H9 (cell line): ENCODE results near the gene CCNO. TPM values are rescaled to one million over a fixed set of nuclear protein-coding genes. Genes with fewer than 3 reads are reported as not detected.

ENCODE experiments used
- DNase-seq: peaks from one replicate; pipeline ENCODE4 v3.0.0-alpha.2; 2017
- H2AFZ ChIP-seq: one replicate; pipeline ENCODE4 v1.6.1; 2013; ENCODE audit warnings: mild to moderate bottlenecking, low read length, control low read depth, moderate library complexity
- H2AK5ac ChIP-seq: 2 replicates; pipeline ENCODE4 v1.6.1; 2013; ENCODE audit warnings: low read length, control low read depth, mixed read lengths; ENCODE audit not compliant: insufficient read length
- H2BK120ac ChIP-seq: one replicate; pipeline ENCODE4 v1.6.1; 2013; ENCODE audit warnings: low read depth, mild to moderate bottlenecking, low read length, control low read depth, inconsistent platforms; ENCODE audit not compliant: poor library complexity, severe bottlenecking
- H2BK12ac ChIP-seq: 2 replicates; pipeline ENCODE4 v1.6.1; 2013; ENCODE audit warnings: low read length, control low read depth, mixed read lengths, low read depth; ENCODE audit not compliant: insufficient read length
- H2BK15ac ChIP-seq: 2 replicates; pipeline ENCODE4 v1.6.1; 2013; ENCODE audit warnings: low read depth, low read length, control low read depth
- H2BK20ac ChIP-seq: one replicate; pipeline ENCODE4 v1.6.1; 2013; ENCODE audit warnings: low read depth, mild to moderate bottlenecking, low read length, control low read depth, inconsistent platforms; ENCODE audit not compliant: poor library complexity, severe bottlenecking
- H2BK5ac ChIP-seq: 2 replicates; pipeline ENCODE4 v1.6.1; 2013; ENCODE audit warnings: low read length, control low read depth, mixed read lengths; ENCODE audit not compliant: insufficient read length
- H3K14ac ChIP-seq: 2 replicates; pipeline ENCODE4 v1.6.1; 2013; ENCODE audit warnings: low read length, control low read depth; ENCODE audit not compliant: insufficient read depth
- H3K18ac ChIP-seq: 2 replicates; pipeline ENCODE4 v1.6.1; 2013; ENCODE audit warnings: low read depth, mild to moderate bottlenecking, mixed read lengths, low read length, control low read depth; ENCODE audit not compliant: insufficient read length
- H3K23ac ChIP-seq: 2 replicates; pipeline ENCODE4 v1.6.1; 2013; ENCODE audit warnings: low read length, control low read depth, mixed read lengths, low read depth; ENCODE audit not compliant: insufficient read length
- H3K23me2 ChIP-seq: 2 replicates; pipeline ENCODE4 v1.6.1; 2013; ENCODE audit warnings: low read depth, mild to moderate bottlenecking, mixed read lengths, low read length, control low read depth; ENCODE audit not compliant: insufficient read length, poor library complexity, severe bottlenecking
- H3K27ac ChIP-seq: 2 replicates; pipeline ENCODE4 v1.5.1; 2013; ENCODE audit warnings: low read length, control low read depth, mixed read lengths, low read depth; ENCODE audit not compliant: insufficient read length
- H3K27me3 ChIP-seq: 2 replicates; pipeline ENCODE4 v1.6.1; 2013; ENCODE audit warnings: low read length, control low read depth, inconsistent platforms; ENCODE audit not compliant: insufficient read depth
- H3K4ac ChIP-seq: 2 replicates; pipeline ENCODE4 v1.6.1; 2013; ENCODE audit warnings: low read depth, mild to moderate bottlenecking, control low read depth, inconsistent platforms, low read length, moderate library complexity
- H3K4me1 ChIP-seq: 2 replicates; pipeline ENCODE4 v1.6.1; 2013; ENCODE audit warnings: low read length, control low read depth, inconsistent platforms; ENCODE audit not compliant: insufficient read depth
- H3K4me2 ChIP-seq: 2 replicates; pipeline ENCODE4 v1.6.1; 2013; ENCODE audit warnings: low read length, control low read depth, mixed read lengths; ENCODE audit not compliant: insufficient read length, insufficient read depth
- H3K56ac ChIP-seq: 2 replicates; pipeline ENCODE4 v1.6.1; 2013; ENCODE audit warnings: low read depth, mild to moderate bottlenecking, mixed read lengths, low read length, control low read depth; ENCODE audit not compliant: insufficient read length
- H3K79me1 ChIP-seq: 2 replicates; pipeline ENCODE4 v1.6.1; 2013; ENCODE audit warnings: low read depth, mild to moderate bottlenecking, moderate library complexity, low read length, control low read depth, inconsistent platforms; ENCODE audit not compliant: insufficient read depth, poor library complexity, severe bottlenecking
- H3K79me2 ChIP-seq: 2 replicates; pipeline ENCODE4 v1.6.1; 2013; ENCODE audit warnings: low read length, control low read depth, inconsistent platforms; ENCODE audit not compliant: insufficient read depth
- H3K9ac ChIP-seq: 2 replicates; pipeline ENCODE4 v1.6.1; 2013; ENCODE audit warnings: low read length, control low read depth, mixed read lengths; ENCODE audit not compliant: insufficient read length; ENCODE audit errors: extremely low read depth
- H3K9me3 ChIP-seq: one replicate; pipeline ENCODE4 v1.6.1; 2013; ENCODE audit warnings: low read depth, low read length, inconsistent platforms; ENCODE audit not compliant: control insufficient read depth
- H3T11ph ChIP-seq: one replicate; pipeline ENCODE4 v1.6.1; 2013; ENCODE audit warnings: mild to moderate bottlenecking, low read length, control low read depth, inconsistent platforms
- H4K20me1 ChIP-seq: one replicate; pipeline ENCODE4 v1.6.1; 2013; ENCODE audit not compliant: control insufficient read depth, insufficient read length, insufficient read depth
- H4K5ac ChIP-seq: 2 replicates; pipeline ENCODE4 v1.6.1; 2013; ENCODE audit warnings: low read depth, mild to moderate bottlenecking, mixed read lengths, low read length, control low read depth; ENCODE audit not compliant: insufficient read length
- H4K8ac ChIP-seq: replicated peaks from 2 replicates; pipeline ENCODE4 v1.6.1; 2013; ENCODE audit warnings: low read length, control low read depth, mixed read lengths, low read depth; ENCODE audit not compliant: insufficient read length
- H4K91ac ChIP-seq: 2 replicates; pipeline ENCODE4 v1.6.1; 2013; ENCODE audit warnings: low read depth, mild to moderate bottlenecking, moderate library complexity, mixed read lengths, low read length, control low read depth; ENCODE audit not compliant: insufficient read length
- H3K27ac Mint-ChIP-seq, 3 experiments: 2 replicates in 2 of 3; 3 replicates in 1 of 3; pipeline ENCODE4 v1.8.0; 2020 to 2021; ENCODE audit warnings: mixed read lengths in 3 of 3, mild to moderate bottlenecking in 1 of 3, moderate library complexity in 1 of 3
- H3K27me3 Mint-ChIP-seq: 2 replicates; pipeline ENCODE4 v1.8.0; 2021; ENCODE audit warnings: low read depth, mild to moderate bottlenecking, moderate library complexity, mixed read lengths
- H3K36me3 Mint-ChIP-seq, 3 experiments: 2 replicates in 2 of 3; 3 replicates in 1 of 3; pipeline ENCODE4 v1.8.0; 2020 to 2021; ENCODE audit warnings: low read depth in 3 of 3, mixed read lengths in 3 of 3; ENCODE audit not compliant: insufficient read depth in 1 of 3
- H3K4me1 Mint-ChIP-seq, 2 experiments: 2 replicates each; pipeline ENCODE4 v1.8.0; 2020; ENCODE audit warnings: mixed read lengths in 2 of 2
- H3K4me3 Mint-ChIP-seq, 2 experiments: 2 replicates in 1 of 2; 3 replicates in 1 of 2; pipeline ENCODE4 v1.8.0; 2020 to 2021; ENCODE audit warnings: mild to moderate bottlenecking in 2 of 2, mixed read lengths in 2 of 2, moderate library complexity in 1 of 2
- H3K9me3 Mint-ChIP-seq, 2 experiments: 2 replicates in 1 of 2; 3 replicates in 1 of 2; pipeline ENCODE4 v1.8.0; 2020; ENCODE audit warnings: mild to moderate bottlenecking in 2 of 2, mixed read lengths in 2 of 2, moderate library complexity in 1 of 2
- WGBS: extraction: QIAGEN DNeasy Blood & Tissue Kit; methylation state at CpG from one replicate; pipeline ENCODE4 v1.1.7; 2013; ENCODE audit warnings: missing lambda C conversion rate, low lambda C conversion rate, mixed read lengths; ENCODE audit not compliant: insufficient read length; ENCODE audit errors: extremely low coverage; 5-methylcytosine and 5-hydroxymethylcytosine counted together
- total RNA-seq: library from RNA; stranded (reverse); gene quantifications from 2 replicates; pipeline ENCODE4 v1.2.1, GENCODE V29; 2021
- TF ChIP-seq, protein P1 (sequence below): fragments of 200-600 bp; sonication (generic); conservative IDR thresholded peaks from 3 replicates; pipeline ENCODE4 v1.8.0; 2021; ENCODE audit warnings: antibody characterized with exemption, mild to moderate bottlenecking

CCNO gene
- total RNA-seq, 1 experiment from 2014 or later, result 0.24 TPM

DNA sequence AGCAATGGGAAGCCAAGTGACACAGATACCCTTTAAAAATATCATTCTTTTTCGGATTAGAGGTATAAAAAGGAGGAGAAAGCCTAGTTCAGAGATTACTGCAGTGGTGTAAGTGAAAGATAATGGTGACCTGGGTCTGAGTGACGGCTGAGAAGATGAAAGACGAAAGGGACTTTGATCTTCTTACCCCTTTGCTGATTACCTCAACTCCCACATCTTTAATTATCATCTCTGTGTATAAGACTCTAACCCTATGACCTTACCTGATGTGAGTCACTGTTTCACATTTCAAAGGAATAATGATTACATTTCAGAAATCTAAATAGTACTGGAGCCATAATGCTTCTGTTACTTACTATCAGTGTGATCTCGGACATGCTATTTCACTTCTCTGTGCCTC lies 21.4 kb upstream of the CCNO start:
- H3K4me2 ChIP-seq, result no peak overlapping the region
- H3K9ac ChIP-seq, result no peak overlapping the region
- H4K91ac ChIP-seq, result no peak overlapping the region
- H4K5ac ChIP-seq, result no peak overlapping the region
- no peaks in the 10 kb centered on the region for H3K79me2 ChIP-seq
- Mint-ChIP-seq H3K9me3 (no peaks in the 10 kb centered on the region), H3K27ac (no peak overlapping the region), H3K36me3 (peaks cover 0 to 12% (median 5%) of the 10 kb centered on the region in 3 experiments; a peak in 4 of 7 replicates), H3K4me1 (peaks cover 2 to 4% of the 10 kb centered on the region in 2 experiments; a peak in 2 of 4 replicates), H3K27me3 (no peaks in the 10 kb centered on the region; the same call in none of the 2 replicates), H3K4me3 (no peak overlapping the region)
- DNase-seq, result no peak
- H3K27ac ChIP-seq, result no peak overlapping the region
- no peaks in the 10 kb centered on the region for H3K9me3 ChIP-seq
- no peak overlapping the region for H2BK120ac ChIP-seq
- TF ChIP-seq, protein P1, sequence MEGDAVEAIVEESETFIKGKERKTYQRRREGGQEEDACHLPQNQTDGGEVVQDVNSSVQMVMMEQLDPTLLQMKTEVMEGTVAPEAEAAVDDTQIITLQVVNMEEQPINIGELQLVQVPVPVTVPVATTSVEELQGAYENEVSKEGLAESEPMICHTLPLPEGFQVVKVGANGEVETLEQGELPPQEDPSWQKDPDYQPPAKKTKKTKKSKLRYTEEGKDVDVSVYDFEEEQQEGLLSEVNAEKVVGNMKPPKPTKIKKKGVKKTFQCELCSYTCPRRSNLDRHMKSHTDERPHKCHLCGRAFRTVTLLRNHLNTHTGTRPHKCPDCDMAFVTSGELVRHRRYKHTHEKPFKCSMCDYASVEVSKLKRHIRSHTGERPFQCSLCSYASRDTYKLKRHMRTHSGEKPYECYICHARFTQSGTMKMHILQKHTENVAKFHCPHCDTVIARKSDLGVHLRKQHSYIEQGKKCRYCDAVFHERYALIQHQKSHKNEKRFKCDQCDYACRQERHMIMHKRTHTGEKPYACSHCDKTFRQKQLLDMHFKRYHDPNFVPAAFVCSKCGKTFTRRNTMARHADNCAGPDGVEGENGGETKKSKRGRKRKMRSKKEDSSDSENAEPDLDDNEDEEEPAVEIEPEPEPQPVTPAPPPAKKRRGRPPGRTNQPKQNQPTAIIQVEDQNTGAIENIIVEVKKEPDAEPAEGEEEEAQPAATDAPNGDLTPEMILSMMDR, result no peak
- no peaks in the 10 kb centered on the region for H3K27me3 ChIP-seq
- H3K4ac ChIP-seq, result no peak overlapping the region
- no peak overlapping the region for H3K18ac ChIP-seq
- H3K4me1 ChIP-seq, result no peaks in the 10 kb centered on the region
- no peaks in the 10 kb centered on the region for H4K20me1 ChIP-seq
- H3K23me2 ChIP-seq, result no peaks in the 10 kb centered on the region
- H3K23ac ChIP-seq, result no peak overlapping the region
- H2BK5ac ChIP-seq, result no peak overlapping the region
- no peak overlapping the region for H2BK15ac ChIP-seq
- H2BK20ac ChIP-seq, result no peak overlapping the region
- no peak overlapping the region for H2AFZ ChIP-seq
- no peak overlapping the region for H2AK5ac ChIP-seq
- H3K79me1 ChIP-seq, result no peaks in the 10 kb centered on the region
- no peak overlapping the region for H3T11ph ChIP-seq
- H2BK12ac ChIP-seq, result no peak overlapping the region
- WGBS, result no CpG with 5 or more reads among the region's 4 CpGs
- no peak overlapping the region for H3K14ac ChIP-seq
- H3K56ac ChIP-seq, result no peak overlapping the region
- no peak overlapping the region for H4K8ac ChIP-seq
